IgD-negative memory B cell (primary cell): ENCODE results near the gene CNPY3. TPM values are rescaled to one million over a fixed set of nuclear protein-coding genes. Genes with fewer than 3 reads are reported as not detected.
"Not testable (repeated sequence)": the region's sequence is repeated elsewhere in the genome, so short reads cannot be mapped to it uniquely, and the experiment has no call there.

ENCODE experiments used
- H3K27ac Mint-ChIP-seq, 3 donors: one replicate each; pipeline ENCODE4 v1.8.0; 2020 to 2022; ENCODE audit warnings: mild to moderate bottlenecking in 3 of 3, mixed read lengths in 3 of 3, moderate library complexity in 1 of 3
- H3K27me3 Mint-ChIP-seq: one replicate; pipeline ENCODE4 v1.8.0; 2021; ENCODE audit warnings: mixed read lengths
- H3K36me3 Mint-ChIP-seq: one replicate; pipeline ENCODE4 v1.8.0; 2020; ENCODE audit warnings: mild to moderate bottlenecking, mixed read lengths
- H3K4me1 Mint-ChIP-seq, 3 donors: one replicate each; pipeline ENCODE4 v1.8.0; 2020 to 2022; ENCODE audit warnings: mixed read lengths in 3 of 3, mild to moderate bottlenecking in 1 of 3
- H3K4me3 Mint-ChIP-seq, 4 donors: one replicate each; pipeline ENCODE4 v1.8.0; 2020 to 2022; ENCODE audit warnings: mild to moderate bottlenecking in 4 of 4, mixed read lengths in 4 of 4, moderate library complexity in 3 of 4
- H3K9me3 Mint-ChIP-seq, 3 donors: one replicate each; pipeline ENCODE4 v1.8.0; 2020 to 2021; ENCODE audit warnings: mixed read lengths in 3 of 3, mild to moderate bottlenecking in 1 of 3
- polyA plus RNA-seq: library from polyadenylated mRNA; unstranded; fragments of 300-500 nt; fragmentation: Illumina TruSeq; gene quantifications from one replicate; pipeline ENCODE4 v1.2.3, GENCODE V29; 2021

CNPY3 gene
- polyA plus RNA-seq, 1 donor from 2014 or later: 272 TPM

- H3K27ac Mint-ChIP-seq, H3K36me3 Mint-ChIP-seq, H3K9me3 Mint-ChIP-seq, H3K4me1 Mint-ChIP-seq, H3K4me3 Mint-ChIP-seq, H3K27me3 Mint-ChIP-seq: not testable (repeated sequence)
Measured at GRCh38 chr6:42902429-42903263, 26.6 kb upstream of the CNPY3 start.

GRCh38 chr6:42904467-42904866, 24.8 kb upstream of the CNPY3 start:
- Mint-ChIP-seq H3K9me3 (no peaks in the 10 kb centered on the region), H3K4me1 (peaks cover 0 to 3% (median 1%) of the 10 kb centered on the region in 3 donors), H3K36me3 (no peaks in the 10 kb centered on the region), H3K4me3 (no peak overlapping the region), H3K27ac (peak overlapping the region in 1 of 3 donors; percentile 7), H3K27me3 (no peaks in the 10 kb centered on the region)

GRCh38 chr6:42907336-42907735, 21.9 kb upstream of the CNPY3 start:
- no peak overlapping the region for H3K27ac Mint-ChIP-seq
- H3K4me1 Mint-ChIP-seq: peaks cover 0 to 3% (median 3%) of the 10 kb centered on the region in 3 donors
- H3K9me3 Mint-ChIP-seq: no peaks in the 10 kb centered on the region
- H3K36me3 Mint-ChIP-seq: no peaks in the 10 kb centered on the region
- H3K4me3 Mint-ChIP-seq: no peak overlapping the region
- H3K27me3 Mint-ChIP-seq: peaks cover 7% of the 10 kb centered on the region

GRCh38 chr6:42909835-42910234, 19.4 kb upstream of the CNPY3 start:
- H3K27ac Mint-ChIP-seq: no peak overlapping the region
- no peaks in the 10 kb centered on the region for H3K9me3 Mint-ChIP-seq
- no peaks in the 10 kb centered on the region for H3K36me3 Mint-ChIP-seq
- H3K27me3 Mint-ChIP-seq: peaks cover 13% of the 10 kb centered on the region
- no peak overlapping the region for H3K4me3 Mint-ChIP-seq
- H3K4me1 Mint-ChIP-seq: peaks cover 0 to 5% (median 3%) of the 10 kb centered on the region in 3 donors

GRCh38 chr6:42911171-42912021, 17.9 kb upstream of the CNPY3 start:
- H3K36me3 Mint-ChIP-seq: no peaks in the 10 kb centered on the region
- H3K4me3 Mint-ChIP-seq: peak overlapping the region in 1 of 4 donors; percentile 73
- peaks cover 0 to 5% (median 3%) of the 10 kb centered on the region in 3 donors for H3K4me1 Mint-ChIP-seq
- peaks cover 13% of the 10 kb centered on the region for H3K27me3 Mint-ChIP-seq
- H3K27ac Mint-ChIP-seq: peak overlapping the region in 1 of 3 donors; percentile 5
- H3K9me3 Mint-ChIP-seq: no peaks in the 10 kb centered on the region

GRCh38 chr6:42914546-42914945, 14.7 kb upstream of the CNPY3 start:
- no peaks in the 10 kb centered on the region for H3K36me3 Mint-ChIP-seq
- no peaks in the 10 kb centered on the region for H3K9me3 Mint-ChIP-seq
- no peak overlapping the region for H3K27ac Mint-ChIP-seq
- peaks cover 0 to 5% (median 3%) of the 10 kb centered on the region in 3 donors for H3K4me1 Mint-ChIP-seq
- H3K4me3 Mint-ChIP-seq: no peak overlapping the region
- H3K27me3 Mint-ChIP-seq: peaks cover 13% of the 10 kb centered on the region

GRCh38 chr6:42915732-42916131, 13.5 kb upstream of the CNPY3 start, which contains the start of gene PTCRA:
Gene PTCRA (plus strand): TSS chr6:42916053. CDS start chr6:42916070, 17 bp downstream.
- H3K27ac Mint-ChIP-seq: peak within 1 kb of the TSS in 1 of 3 donors; percentile 19
- H3K9me3 Mint-ChIP-seq: no peaks in the 10 kb centered on the region
- peaks cover 13% of the 10 kb centered on the region for H3K27me3 Mint-ChIP-seq
- no peak within 1 kb of the TSS for H3K4me3 Mint-ChIP-seq
- H3K4me1 Mint-ChIP-seq: peaks cover 0 to 5% (median 3%) of the 10 kb centered on the region in 3 donors
- H3K36me3 Mint-ChIP-seq: no peaks in the 10 kb centered on the region

GRCh38 chr6:42916288-42916687, 13.0 kb upstream of the CNPY3 start:
- H3K4me3 Mint-ChIP-seq: no peak overlapping the region
- H3K9me3 Mint-ChIP-seq: no peaks in the 10 kb centered on the region

GRCh38 chr6:42921801-42922200, 7.5 kb upstream of the CNPY3 start:
- H3K27me3 Mint-ChIP-seq: peaks cover 2% of the 10 kb centered on the region
- H3K9me3 Mint-ChIP-seq: no peaks in the 10 kb centered on the region
- no peak overlapping the region for H3K27ac Mint-ChIP-seq
- H3K36me3 Mint-ChIP-seq: no peaks in the 10 kb centered on the region
- peaks cover 7 to 14% (median 8%) of the 10 kb centered on the region in 3 donors for H3K4me1 Mint-ChIP-seq
- peak overlapping the region in 1 of 4 donors; percentile 35 for H3K4me3 Mint-ChIP-seq

More at GRCh38 chr6:42916288-42916687, 13.0 kb upstream of the CNPY3 start:
- Mint-ChIP-seq H3K27me3 (peaks cover 8% of the 10 kb centered on the region), H3K4me1 (peaks cover 0 to 4% (median 1%) of the 10 kb centered on the region in 3 donors), H3K27ac (no peak overlapping the region), H3K36me3 (no peaks in the 10 kb centered on the region)

- H3K9me3 Mint-ChIP-seq: no peaks in the 10 kb centered on the region
- H3K4me3 Mint-ChIP-seq: peak overlapping the region in 1 of 4 donors; percentile 19
- peaks cover 2% of the 10 kb centered on the region for H3K27me3 Mint-ChIP-seq
- peaks cover 12 to 18% (median 12%) of the 10 kb centered on the region in 3 donors for H3K4me1 Mint-ChIP-seq
- no peaks in the 10 kb centered on the region for H3K36me3 Mint-ChIP-seq
- H3K27ac Mint-ChIP-seq: peak overlapping the region in 1 of 3 donors; percentile 36
Measured at GRCh38 chr6:42923666-42924065, 5.6 kb upstream of the CNPY3 start.

- H3K27me3 Mint-ChIP-seq: peaks cover 2% of the 10 kb centered on the region
- peak overlapping the region in 2 of 3 donors; percentile 54 to 80 for H3K27ac Mint-ChIP-seq
- H3K4me3 Mint-ChIP-seq: no peak overlapping the region
Measured at GRCh38 chr6:42925248-42925857, 3.9 kb upstream of the CNPY3 start.

GRCh38 chr6:42929821-42930360, 611 bp downstream of the CNPY3 start:
- Mint-ChIP-seq H3K36me3 (peaks cover 2% of the 10 kb centered on the region), H3K4me1 (peaks cover 34 to 38% (median 37%) of the 10 kb centered on the region in 3 donors), H3K27me3 (no peaks in the 10 kb centered on the region), H3K27ac (peak overlapping the region; percentile 99 to 100 (median 100)), H3K9me3 (no peaks in the 10 kb centered on the region), H3K4me3 (peak overlapping the region; percentile 99 to 100 (median 99))

More at GRCh38 chr6:42925248-42925857, 3.9 kb upstream of the CNPY3 start:
- Mint-ChIP-seq H3K4me1 (peaks cover 15 to 28% (median 15%) of the 10 kb centered on the region in 3 donors), H3K9me3 (no peaks in the 10 kb centered on the region), H3K36me3 (peaks cover 2% of the 10 kb centered on the region)

- H3K36me3 Mint-ChIP-seq: peaks cover 4% of the 10 kb centered on the region
- H3K27ac Mint-ChIP-seq: peak overlapping the region; percentile 99 to 100 (median 100)
- no peaks in the 10 kb centered on the region for H3K9me3 Mint-ChIP-seq
- no peaks in the 10 kb centered on the region for H3K27me3 Mint-ChIP-seq
- peaks cover 34 to 48% (median 39%) of the 10 kb centered on the region in 3 donors for H3K4me1 Mint-ChIP-seq
- peak overlapping the region; percentile 81 to 99 (median 99) for H3K4me3 Mint-ChIP-seq
Measured at GRCh38 chr6:42932412-42932811, 3.1 kb downstream of the CNPY3 start.

- H3K4me3 Mint-ChIP-seq: peak overlapping the region; percentile 75 to 99 (median 90)
- peak overlapping the region; percentile 7 to 100 (median 99) for H3K27ac Mint-ChIP-seq
- H3K36me3 Mint-ChIP-seq: peaks cover 4% of the 10 kb centered on the region
- no peaks in the 10 kb centered on the region for H3K27me3 Mint-ChIP-seq
- H3K4me1 Mint-ChIP-seq: peaks cover 39 to 50% (median 41%) of the 10 kb centered on the region in 3 donors
- no peaks in the 10 kb centered on the region for H3K9me3 Mint-ChIP-seq
Measured at GRCh38 chr6:42933205-42933604, 3.9 kb downstream of the CNPY3 start.
